Measurements from ENCODE around the gene LEPROT.

GRCh38 chr1:65425697-65426096 lies 5.2 kb downstream of the LEPROT start:
- no peak for TF ChIP-seq JUNB (IDR thresholded peaks at IDR 0.05; ENCODE audit: unreplicated experiment)
- TF ChIP-seq CTCF (conservative IDR thresholded peaks at IDR 0.05; ENCODE audit: low read depth in 2 of 2) = no peak
- no peak for TF ChIP-seq EZH2phosphoT487 (IDR thresholded peaks at IDR 0.05; ENCODE audit: unreplicated experiment)
- TF ChIP-seq POLR2AphosphoS5 (IDR thresholded peaks at IDR 0.05; ENCODE audit: low read depth) = no peak
- no peak for TF ChIP-seq CREB1 (CRISPR knock-in tag; IDR thresholded peaks at IDR 0.05; ENCODE audit: low read depth)
- TF ChIP-seq EZH2 (IDR thresholded peaks at IDR 0.05; ENCODE audit: low read depth, unreplicated experiment) = no peak
